H9 (cell line): ENCODE results near the gene PYGB. TPM values are rescaled to one million over a fixed set of nuclear protein-coding genes. Genes with fewer than 3 reads are reported as not detected.

Source experiments
- DNase-seq: peaks from one replicate; pipeline ENCODE4 v3.0.0-alpha.2; 2017
- H2AFZ ChIP-seq: one replicate; pipeline ENCODE4 v1.6.1; 2013; ENCODE audit warnings: mild to moderate bottlenecking, low read length, control low read depth, moderate library complexity
- H2AK5ac ChIP-seq: 2 replicates; pipeline ENCODE4 v1.6.1; 2013; ENCODE audit warnings: low read length, control low read depth, mixed read lengths; ENCODE audit not compliant: insufficient read length
- H2BK120ac ChIP-seq: one replicate; pipeline ENCODE4 v1.6.1; 2013; ENCODE audit warnings: low read depth, mild to moderate bottlenecking, low read length, control low read depth, inconsistent platforms; ENCODE audit not compliant: poor library complexity, severe bottlenecking
- H2BK12ac ChIP-seq: 2 replicates; pipeline ENCODE4 v1.6.1; 2013; ENCODE audit warnings: low read length, control low read depth, mixed read lengths, low read depth; ENCODE audit not compliant: insufficient read length
- H2BK15ac ChIP-seq: 2 replicates; pipeline ENCODE4 v1.6.1; 2013; ENCODE audit warnings: low read depth, low read length, control low read depth
- H2BK20ac ChIP-seq: one replicate; pipeline ENCODE4 v1.6.1; 2013; ENCODE audit warnings: low read depth, mild to moderate bottlenecking, low read length, control low read depth, inconsistent platforms; ENCODE audit not compliant: poor library complexity, severe bottlenecking
- H2BK5ac ChIP-seq: 2 replicates; pipeline ENCODE4 v1.6.1; 2013; ENCODE audit warnings: low read length, control low read depth, mixed read lengths; ENCODE audit not compliant: insufficient read length
- H3K14ac ChIP-seq: 2 replicates; pipeline ENCODE4 v1.6.1; 2013; ENCODE audit warnings: low read length, control low read depth; ENCODE audit not compliant: insufficient read depth
- H3K18ac ChIP-seq: 2 replicates; pipeline ENCODE4 v1.6.1; 2013; ENCODE audit warnings: low read depth, mild to moderate bottlenecking, mixed read lengths, low read length, control low read depth; ENCODE audit not compliant: insufficient read length
- H3K23ac ChIP-seq: 2 replicates; pipeline ENCODE4 v1.6.1; 2013; ENCODE audit warnings: low read length, control low read depth, mixed read lengths, low read depth; ENCODE audit not compliant: insufficient read length
- H3K23me2 ChIP-seq: 2 replicates; pipeline ENCODE4 v1.6.1; 2013; ENCODE audit warnings: low read depth, mild to moderate bottlenecking, mixed read lengths, low read length, control low read depth; ENCODE audit not compliant: insufficient read length, poor library complexity, severe bottlenecking
- H3K27ac ChIP-seq: 2 replicates; pipeline ENCODE4 v1.5.1; 2013; ENCODE audit warnings: low read length, control low read depth, mixed read lengths, low read depth; ENCODE audit not compliant: insufficient read length
- H3K27me3 ChIP-seq: 2 replicates; pipeline ENCODE4 v1.6.1; 2013; ENCODE audit warnings: low read length, control low read depth, inconsistent platforms; ENCODE audit not compliant: insufficient read depth
- H3K4ac ChIP-seq: 2 replicates; pipeline ENCODE4 v1.6.1; 2013; ENCODE audit warnings: low read depth, mild to moderate bottlenecking, control low read depth, inconsistent platforms, low read length, moderate library complexity
- H3K4me1 ChIP-seq: 2 replicates; pipeline ENCODE4 v1.6.1; 2013; ENCODE audit warnings: low read length, control low read depth, inconsistent platforms; ENCODE audit not compliant: insufficient read depth
- H3K4me2 ChIP-seq: 2 replicates; pipeline ENCODE4 v1.6.1; 2013; ENCODE audit warnings: low read length, control low read depth, mixed read lengths; ENCODE audit not compliant: insufficient read length, insufficient read depth
- H3K56ac ChIP-seq: 2 replicates; pipeline ENCODE4 v1.6.1; 2013; ENCODE audit warnings: low read depth, mild to moderate bottlenecking, mixed read lengths, low read length, control low read depth; ENCODE audit not compliant: insufficient read length
- H3K79me1 ChIP-seq: 2 replicates; pipeline ENCODE4 v1.6.1; 2013; ENCODE audit warnings: low read depth, mild to moderate bottlenecking, moderate library complexity, low read length, control low read depth, inconsistent platforms; ENCODE audit not compliant: insufficient read depth, poor library complexity, severe bottlenecking
- H3K79me2 ChIP-seq: 2 replicates; pipeline ENCODE4 v1.6.1; 2013; ENCODE audit warnings: low read length, control low read depth, inconsistent platforms; ENCODE audit not compliant: insufficient read depth
- H3K9ac ChIP-seq: 2 replicates; pipeline ENCODE4 v1.6.1; 2013; ENCODE audit warnings: low read length, control low read depth, mixed read lengths; ENCODE audit not compliant: insufficient read length; ENCODE audit errors: extremely low read depth
- H3K9me3 ChIP-seq: one replicate; pipeline ENCODE4 v1.6.1; 2013; ENCODE audit warnings: low read depth, low read length, inconsistent platforms; ENCODE audit not compliant: control insufficient read depth
- H3T11ph ChIP-seq: one replicate; pipeline ENCODE4 v1.6.1; 2013; ENCODE audit warnings: mild to moderate bottlenecking, low read length, control low read depth, inconsistent platforms
- H4K20me1 ChIP-seq: one replicate; pipeline ENCODE4 v1.6.1; 2013; ENCODE audit not compliant: control insufficient read depth, insufficient read length, insufficient read depth
- H4K5ac ChIP-seq: 2 replicates; pipeline ENCODE4 v1.6.1; 2013; ENCODE audit warnings: low read depth, mild to moderate bottlenecking, mixed read lengths, low read length, control low read depth; ENCODE audit not compliant: insufficient read length
- H4K8ac ChIP-seq: replicated peaks from 2 replicates; pipeline ENCODE4 v1.6.1; 2013; ENCODE audit warnings: low read length, control low read depth, mixed read lengths, low read depth; ENCODE audit not compliant: insufficient read length
- H4K91ac ChIP-seq: 2 replicates; pipeline ENCODE4 v1.6.1; 2013; ENCODE audit warnings: low read depth, mild to moderate bottlenecking, moderate library complexity, mixed read lengths, low read length, control low read depth; ENCODE audit not compliant: insufficient read length
- H3K27ac Mint-ChIP-seq, 3 experiments: 2 replicates in 2 of 3; 3 replicates in 1 of 3; pipeline ENCODE4 v1.8.0; 2020 to 2021; ENCODE audit warnings: mixed read lengths in 3 of 3, mild to moderate bottlenecking in 1 of 3, moderate library complexity in 1 of 3
- H3K27me3 Mint-ChIP-seq: 2 replicates; pipeline ENCODE4 v1.8.0; 2021; ENCODE audit warnings: low read depth, mild to moderate bottlenecking, moderate library complexity, mixed read lengths
- H3K36me3 Mint-ChIP-seq, 3 experiments: 2 replicates in 2 of 3; 3 replicates in 1 of 3; pipeline ENCODE4 v1.8.0; 2020 to 2021; ENCODE audit warnings: low read depth in 3 of 3, mixed read lengths in 3 of 3; ENCODE audit not compliant: insufficient read depth in 1 of 3
- H3K4me1 Mint-ChIP-seq, 2 experiments: 2 replicates each; pipeline ENCODE4 v1.8.0; 2020; ENCODE audit warnings: mixed read lengths in 2 of 2
- H3K4me3 Mint-ChIP-seq, 2 experiments: 2 replicates in 1 of 2; 3 replicates in 1 of 2; pipeline ENCODE4 v1.8.0; 2020 to 2021; ENCODE audit warnings: mild to moderate bottlenecking in 2 of 2, mixed read lengths in 2 of 2, moderate library complexity in 1 of 2
- H3K9me3 Mint-ChIP-seq, 2 experiments: 2 replicates in 1 of 2; 3 replicates in 1 of 2; pipeline ENCODE4 v1.8.0; 2020; ENCODE audit warnings: mild to moderate bottlenecking in 2 of 2, mixed read lengths in 2 of 2, moderate library complexity in 1 of 2
- CTCF ChIP-seq: fragments of 200-600 bp; sonication (generic); conservative IDR thresholded peaks from 3 replicates; pipeline ENCODE4 v1.8.0; 2021; ENCODE audit warnings: antibody characterized with exemption, mild to moderate bottlenecking
- WGBS: extraction: QIAGEN DNeasy Blood & Tissue Kit; methylation state at CpG from one replicate; pipeline ENCODE4 v1.1.7; 2013; ENCODE audit warnings: missing lambda C conversion rate, low lambda C conversion rate, mixed read lengths; ENCODE audit not compliant: insufficient read length; ENCODE audit errors: extremely low coverage; 5-methylcytosine and 5-hydroxymethylcytosine counted together
- total RNA-seq: library from RNA; stranded (reverse); gene quantifications from 2 replicates; pipeline ENCODE4 v1.2.1, GENCODE V29; 2021

Gene PYGB
- total RNA-seq, 1 experiment from 2014 or later, result 46.9 TPM

DNA sequence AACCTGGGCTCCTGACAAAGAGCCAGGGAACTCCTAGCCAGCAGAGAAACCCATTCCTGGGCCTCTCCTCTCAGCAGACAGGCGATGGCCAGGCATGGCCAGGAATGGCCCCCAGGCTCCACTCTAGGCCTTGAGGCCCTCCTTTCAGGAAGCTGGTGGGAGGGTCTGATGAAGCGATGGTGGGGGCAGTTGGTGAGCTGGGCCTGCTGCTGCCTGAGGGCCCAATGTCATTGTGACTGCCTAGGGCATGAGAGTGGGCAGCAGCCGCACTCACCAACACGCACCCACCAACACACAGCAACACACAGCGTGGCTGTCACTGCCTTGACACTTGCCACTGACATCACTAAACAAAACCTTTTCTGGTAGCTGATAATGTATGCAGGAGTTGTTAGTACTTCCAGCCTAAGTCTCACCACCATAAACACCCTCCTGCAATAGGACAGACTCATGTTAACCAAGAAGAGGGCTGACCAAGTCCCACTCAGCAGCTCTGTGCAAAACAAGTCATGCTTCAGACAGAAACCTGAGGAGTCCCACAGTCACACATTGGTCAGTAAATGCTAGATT lies 73.5 kb downstream of the PYGB start:
- H4K8ac ChIP-seq, result no peak overlapping the region

More for the DNA sequence above, 73.5 kb downstream of the PYGB start:
- Histone ChIP-seq H3K14ac (no peak overlapping the region), H3K9ac (no peak overlapping the region), H3K23me2 (no peaks in the 10 kb centered on the region), H3K79me1 (peaks cover 4% of the 10 kb centered on the region), H3K4ac (no peak overlapping the region), H4K20me1 (no peaks in the 10 kb centered on the region), H3K18ac (no peak overlapping the region), H2BK120ac (no peak overlapping the region), H3K4me1 (peaks cover 6% of the 10 kb centered on the region), H3K27me3 (no peaks in the 10 kb centered on the region), H3K9me3 (no peaks in the 10 kb centered on the region), H2BK12ac (no peak overlapping the region), H3K56ac (no peak overlapping the region), H2BK15ac (no peak overlapping the region), H3K27ac (no peak overlapping the region), H3K4me2 (no peak overlapping the region), H2BK20ac (no peak overlapping the region), H3T11ph (no peak overlapping the region), H2BK5ac (no peak overlapping the region), H3K23ac (no peak overlapping the region), H3K79me2 (no peaks in the 10 kb centered on the region), H4K5ac (no peak overlapping the region), H2AK5ac (no peak overlapping the region), H2AFZ (no peak overlapping the region), H4K91ac (no peak overlapping the region)
- DNase-seq, result no peak
- Mint-ChIP-seq H3K27ac (no peak overlapping the region), H3K9me3 (no peaks in the 10 kb centered on the region), H3K4me1 (peaks cover 18 to 19% of the 10 kb centered on the region in 2 experiments), H3K4me3 (no peak overlapping the region), H3K27me3 (peaks cover 2% of the 10 kb centered on the region; the same call in 1 of the 2 replicates), H3K36me3 (peaks cover 12 to 41% (median 20%) of the 10 kb centered on the region in 3 experiments; a peak in 6 of 7 replicates)
- WGBS, result no CpG with 5 or more reads among the region's 5 CpGs
- no peak for TF ChIP-seq CTCF
